Stomach (tissue), 9 donors: Measurements from ENCODE around the gene PPP2R2C. TPM values are rescaled to one million over a fixed set of nuclear protein-coding genes. Genes with fewer than 3 reads are reported as not detected.

Experiments used
- DNase-seq, 2 donors: peaks; one replicate each; pipeline versions ENCODE4 v3.0.0 to v3.0.0-alpha.2; 2013 to 2019
- H3K27ac ChIP-seq, 5 donors: fragments of 200-600 bp in 4 of 5; sonication (generic) in 4 of 5; one replicate each; pipeline ENCODE4 v1.5.1; 2013 to 2019; ENCODE audit warnings: mild to moderate bottlenecking in 1 of 5, moderate library complexity in 1 of 5
- H3K27me3 ChIP-seq, 3 donors: fragments of 200-600 bp; sonication (generic); one replicate each; pipeline ENCODE4 v1.5.1; 2017 to 2019; ENCODE audit warnings: mixed run types in 1 of 3
- H3K36me3 ChIP-seq, 4 donors: fragments of 200-600 bp; sonication (generic); 1 replicate in 3 of 4; 2 replicates in 1 of 4; pipeline ENCODE4 v1.5.1; 2016 to 2019
- H3K4me1 ChIP-seq, 4 donors: fragments of 200-600 bp; sonication (generic); one replicate each; pipeline ENCODE4 v1.5.1; 2016 to 2019
- H3K4me3 ChIP-seq, 4 donors: fragments of 200-600 bp; sonication (generic) in 3 of 4; one replicate each; pipeline ENCODE4 v1.5.1; 2016 to 2019; ENCODE audit warnings: mild to moderate bottlenecking in 1 of 4
- H3K9me3 ChIP-seq, 4 donors: fragments of 200-600 bp; sonication (generic); one replicate each; pipeline ENCODE4 v1.5.1; 2016 to 2019
- CTCF ChIP-seq, 7 experiments: fragments of 450-650 bp in 4 of 7; fragments of 200-600 bp in 3 of 7; sonication (generic) in 3 of 7; IDR thresholded peaks; one replicate each; pipeline ENCODE4 v1.5.1; 2016 to 2019; ENCODE audit warnings: antibody characterized with exemption in 7 of 7, control low read depth in 2 of 7, mild to moderate bottlenecking in 1 of 7
- EP300 ChIP-seq: sonication (generic); formaldehyde crosslinking; IDR thresholded peaks from one replicate; pipeline ENCODE4 v1.6.1; 2017; ENCODE audit warnings: antibody characterized with exemption
- POLR2A ChIP-seq, 4 donors: fragments of 450-650 bp; IDR thresholded peaks; one replicate each; pipeline ENCODE4 v1.6.1; 2016; ENCODE audit warnings: antibody characterized with exemption in 4 of 4, control low read depth in 2 of 4, mild to moderate bottlenecking in 1 of 4, moderate library complexity in 1 of 4
- POLR2AphosphoS5 ChIP-seq, 3 donors: sonication (generic); formaldehyde crosslinking; IDR thresholded peaks; one replicate each; pipeline ENCODE4 v1.6.1; 2016; ENCODE audit warnings: antibody characterized with exemption in 3 of 3
- WGBS, 5 donors: extraction: QIAGEN DNeasy Blood & Tissue Kit in 3 of 5; methylation state at CpG; one replicate each; pipeline versions ENCODE4 v1.1.5 to v1.1.7; 2013 to 2018; 5-methylcytosine and 5-hydroxymethylcytosine counted together
- intact Hi-C: fragments of 100-400 bp; cut with DNase I; formaldehyde crosslinking; loops from one replicate; pipeline ENCODE4 v1.15.1; 2023; ENCODE audit warnings: low total_unique reads
- polyA plus RNA-seq, 3 donors: library from polyadenylated mRNA; stranded (reverse); fragments of 200-250 nt; gene quantifications; one replicate each; pipeline ENCODE4 v1.2.3, GENCODE V29; 2013
- total RNA-seq, 5 donors: library from RNA; depleted of rRNA; stranded (reverse); fragments of >200 nt; gene quantifications; one replicate each; pipeline versions ENCODE4 v1.1.0 to v1.2.3, GENCODE V29; 2014 to 2016
- donor health status: healthy with polysubstance abuse.
- donor health status: Bipolar disorder and iron deficiency.
- donor health status: healthy.

The PPP2R2C gene
- total and polyA plus RNA-seq, 8 donors: 1.4 to 5.0 (median 1.5) TPM; not detected in 5

- H3K4me1 ChIP-seq: peaks cover 0 to 4% (median 2%) of the 10 kb centered on the region in 4 donors
- H3K9me3 ChIP-seq: no peaks in the 10 kb centered on the region
- DNase-seq: no peak
- TF ChIP-seq EP300: no peak
- no peaks in the 10 kb centered on the region for H3K36me3 ChIP-seq
- no peak overlapping the region for H3K27ac ChIP-seq
- intact Hi-C loops: no loop called here
- H3K4me3 ChIP-seq: no peak overlapping the region
- peaks cover 0 to 53% (median 7%) of the 10 kb centered on the region in 3 donors for H3K27me3 ChIP-seq
- WGBS, 5 donors: 52 to 70% (median 61%) methylated on average over 4 of the region's 4 CpGs
Observed at GRCh38 chr4:6408263-6408662, 64.2 kb downstream of the PPP2R2C start.

- no peaks in the 10 kb centered on the region for H3K9me3 ChIP-seq
- 19 to 40% (median 25%) methylated on average over 2 of the region's 2 CpGs for WGBS, 5 donors
- H3K4me3 ChIP-seq: no peak overlapping the region
- no peaks in the 10 kb centered on the region for H3K36me3 ChIP-seq
- H3K4me1 ChIP-seq: peaks cover 0 to 10% (median 4%) of the 10 kb centered on the region in 4 donors
- peaks cover 0 to 68% (median 17%) of the 10 kb centered on the region in 3 donors for H3K27me3 ChIP-seq
- H3K27ac ChIP-seq: no peak overlapping the region
- no peak for TF ChIP-seq EP300
- TF ChIP-seq POLR2AphosphoS5 (IDR thresholded peaks at IDR 0.05): no peak
- TF ChIP-seq POLR2A (IDR thresholded peaks at IDR 0.05): no peak
- TF ChIP-seq CTCF (IDR thresholded peaks at IDR 0.05): no peak
- intact Hi-C loops: no loop called here
- no peak for DNase-seq
Observed at GRCh38 chr4:6405397-6405706, 67.1 kb downstream of the PPP2R2C start.

GRCh38 chr4:6404611-6405396 lies 67.6 kb downstream of the PPP2R2C start:
- intact Hi-C loops: no loop called here
- H3K36me3 ChIP-seq: no peaks in the 10 kb centered on the region
- H3K9me3 ChIP-seq: no peaks in the 10 kb centered on the region
- peaks cover 0 to 10% (median 4%) of the 10 kb centered on the region in 4 donors for H3K4me1 ChIP-seq
- 70 to 77% (median 75%) methylated on average over 22 of the region's 22 CpGs for WGBS, 5 donors
- TF ChIP-seq POLR2A (IDR thresholded peaks at IDR 0.05) (no peak), CTCF (IDR thresholded peaks at IDR 0.05) (no peak), POLR2AphosphoS5 (IDR thresholded peaks at IDR 0.05) (no peak)
- no peak for DNase-seq
- no peak overlapping the region for H3K27ac ChIP-seq
- no peak overlapping the region for H3K4me3 ChIP-seq
- H3K27me3 ChIP-seq: peaks cover 0 to 70% (median 17%) of the 10 kb centered on the region in 3 donors

GRCh38 chr4:6403400-6403685 lies 69.1 kb downstream of the PPP2R2C start:
- 4 to 9% (median 4%) methylated on average over 7 of the region's 7 CpGs for WGBS, 5 donors
- no peak for DNase-seq
- no peak overlapping the region for H3K4me3 ChIP-seq
- H3K9me3 ChIP-seq: no peaks in the 10 kb centered on the region
- intact Hi-C loops: no loop called here
- no peak for TF ChIP-seq CTCF (IDR thresholded peaks at IDR 0.05)
- no peak for TF ChIP-seq EP300
- TF ChIP-seq POLR2AphosphoS5 (IDR thresholded peaks at IDR 0.05): no peak
- no peak for TF ChIP-seq POLR2A (IDR thresholded peaks at IDR 0.05)
- H3K4me1 ChIP-seq: peaks cover 0 to 10% (median 4%) of the 10 kb centered on the region in 4 donors
- H3K27me3 ChIP-seq: peaks cover 0 to 78% (median 17%) of the 10 kb centered on the region in 3 donors
- no peaks in the 10 kb centered on the region for H3K36me3 ChIP-seq
- H3K27ac ChIP-seq: no peak overlapping the region
